Measurements from ENCODE around the gene SIRT2. TPM values are rescaled to one million over a fixed set of nuclear protein-coding genes. Genes with fewer than 3 reads are reported as not detected.

SIRT2 gene
- total RNA-seq (41.8 and 42.4 TPM in 2 replicates), polyA plus RNA-seq (57.1 and 65.9 TPM in 2 replicates), polyA minus RNA-seq (45.1 and 58.3 TPM in 2 replicates)
- total RNA-seq (2013) = 47.1 TPM

DNA sequence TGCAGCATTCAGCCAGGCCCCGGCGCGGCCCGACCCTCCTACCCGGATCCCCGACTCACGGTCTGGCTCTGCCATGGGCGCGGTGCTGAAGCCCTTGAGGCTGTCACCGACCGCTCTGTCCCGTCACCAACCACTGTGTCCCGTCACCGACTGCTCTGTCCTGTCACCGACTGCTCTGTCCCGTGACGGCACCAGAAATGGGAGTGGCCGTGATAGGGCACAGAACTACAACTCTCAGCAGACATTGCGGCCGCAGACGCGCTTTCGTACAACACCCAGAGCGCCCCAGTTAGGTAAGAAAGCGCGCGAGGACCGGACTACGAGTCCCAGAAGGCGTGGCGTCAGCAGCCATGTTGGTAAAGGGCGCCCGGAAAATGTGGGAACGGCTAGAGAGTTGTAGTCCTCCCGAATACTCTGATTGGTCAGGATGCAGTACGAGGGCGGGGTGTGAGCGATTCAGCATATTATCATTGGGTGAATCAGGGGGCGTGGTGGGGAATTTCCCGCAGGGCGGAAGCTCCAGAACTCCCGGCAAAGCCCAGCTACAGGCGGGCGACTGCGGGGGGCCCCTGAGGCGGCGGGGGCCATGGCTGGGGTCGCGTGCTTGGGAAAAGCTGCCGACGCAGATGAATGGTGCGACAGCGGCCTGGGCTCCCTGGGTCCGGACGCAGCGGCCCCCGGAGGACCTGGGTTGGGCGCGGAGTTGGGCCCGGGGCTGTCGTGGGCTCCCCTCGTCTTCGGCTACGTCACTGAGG, at the start of gene SIRT2, which contains the start of gene NFKBIB:
SIRT2 (minus strand) TSS at position 172 of the 755 bp plus-strand sequence; CDS start at position 75, 97 bp downstream.
NFKBIB (plus strand) TSS at position 523 of the 755 bp plus-strand sequence; CDS start at position 587, 64 bp downstream.
- Histone ChIP-seq H3K79me2 (ENCODE audit: control insufficient read depth, insufficient read depth, low read length) (peaks cover 89% of the 10 kb centered on the region), H3K4me1 (ENCODE audit: control insufficient read depth in 2 of 2, insufficient read depth in 2 of 2, low read length in 2 of 2) (peaks cover 20 to 30% of the 10 kb centered on the region in 2 donors), H2AFZ (ENCODE audit: insufficient read depth, low read depth, low read length, poor library complexity, severe bottlenecking) (peak within 1 kb of the TSS; percentile 84), H4K20me1 (ENCODE audit: control insufficient read depth, insufficient read depth, low read length, poor library complexity, severe bottlenecking) (no peaks in the 10 kb centered on the region), H3K36me3 (replicated peaks in 1 of 2; ENCODE audit: control extremely low read depth in 1 of 2, control insufficient read depth in 1 of 2, extremely low read depth in 1 of 2, insufficient read depth in 2 of 2, low read length in 1 of 2) (peaks cover 0 to 6% of the 10 kb centered on the region in 2 experiments), H3K27me3 (replicated peaks in 1 of 4; ENCODE audit: control extremely low read depth in 1 of 4, control insufficient read depth in 3 of 4, insufficient read depth in 4 of 4, low read length in 3 of 4) (no peaks in the 10 kb centered on the region), H3K27ac (ENCODE audit: low read length in 2 of 2) (peak within 1 kb of the TSS; percentile 89 to 99), H3K9me3 (ENCODE audit: control extremely low read depth in 1 of 3, control insufficient read depth in 2 of 3, insufficient read depth in 1 of 3, low read length in 2 of 3) (peaks cover 0 to 4% (median 0%) of the 10 kb centered on the region in 3 donors), H3K4me3 (ENCODE audit: control extremely low read depth in 1 of 5, extremely low read depth in 1 of 5, insufficient read depth in 1 of 5, low read depth in 2 of 5, low read length in 4 of 5) (peak within 1 kb of the TSS; percentile 85 to 95 (median 92)), H3K9ac (ENCODE audit: low read length) (peak within 1 kb of the TSS; percentile 95), H3K4me2 (replicated peaks; ENCODE audit: low read depth, low read length, poor library complexity, severe bottlenecking) (peak within 1 kb of the TSS; percentile 83)
- Mint-ChIP-seq H3K4me3 (peak within 1 kb of the TSS; percentile 96), H3K4me1 (peaks cover 38% of the 10 kb centered on the region), H3K9me3 (ENCODE audit: insufficient read depth) (no peaks in the 10 kb centered on the region), H3K27ac (peak within 1 kb of the TSS; percentile 94), H3K27me3 (no peaks in the 10 kb centered on the region)
- TF ChIP-seq EZH2 (IDR thresholded peaks at IDR 0.05; ENCODE audit: borderline replicate concordance, insufficient read depth, low read depth, low read length, poor library complexity, severe bottlenecking) = no peak
- TF ChIP-seq, protein P1, sequence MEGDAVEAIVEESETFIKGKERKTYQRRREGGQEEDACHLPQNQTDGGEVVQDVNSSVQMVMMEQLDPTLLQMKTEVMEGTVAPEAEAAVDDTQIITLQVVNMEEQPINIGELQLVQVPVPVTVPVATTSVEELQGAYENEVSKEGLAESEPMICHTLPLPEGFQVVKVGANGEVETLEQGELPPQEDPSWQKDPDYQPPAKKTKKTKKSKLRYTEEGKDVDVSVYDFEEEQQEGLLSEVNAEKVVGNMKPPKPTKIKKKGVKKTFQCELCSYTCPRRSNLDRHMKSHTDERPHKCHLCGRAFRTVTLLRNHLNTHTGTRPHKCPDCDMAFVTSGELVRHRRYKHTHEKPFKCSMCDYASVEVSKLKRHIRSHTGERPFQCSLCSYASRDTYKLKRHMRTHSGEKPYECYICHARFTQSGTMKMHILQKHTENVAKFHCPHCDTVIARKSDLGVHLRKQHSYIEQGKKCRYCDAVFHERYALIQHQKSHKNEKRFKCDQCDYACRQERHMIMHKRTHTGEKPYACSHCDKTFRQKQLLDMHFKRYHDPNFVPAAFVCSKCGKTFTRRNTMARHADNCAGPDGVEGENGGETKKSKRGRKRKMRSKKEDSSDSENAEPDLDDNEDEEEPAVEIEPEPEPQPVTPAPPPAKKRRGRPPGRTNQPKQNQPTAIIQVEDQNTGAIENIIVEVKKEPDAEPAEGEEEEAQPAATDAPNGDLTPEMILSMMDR (IDR thresholded peaks at IDR 0.05) = no peak
- WGBS (ENCODE audit: insufficient coverage) = under 1% methylated on average over 64 of the region's 64 CpGs
- POLR2A ChIA-PET = interaction anchor here (0.5 to 1.9 kb wide), 9 partner anchors 31 to 281 kb away, joined by 3 to 13 read pairs (median 6); partner anchors contain the start of genes EIF3K, MAP4K1, MRPS12 and SARS2
- DNase-seq = peak; percentile 100
- intact Hi-C loops (cut with micrococcal nuclease) = loop anchor here (1.0 to 2.0 kb wide), 9 partner anchors 21 to 525 kb away; partner anchors contain the start of genes ACTN4, ECH1, EIF3K and FAM98C
- CTCF ChIA-PET = interaction anchor here (0.9 to 2.5 kb wide), 8 partner anchors 30 to 497 kb away, joined by 3 to 29 read pairs (median 4); partner anchors contain the start of genes ECH1, FAM98C, MRPS12 and SARS2
- ATAC-seq (ENCODE audit: low read depth) = peak; percentile 89
